Measurements from ENCODE around the gene POLR2F.

DNA sequence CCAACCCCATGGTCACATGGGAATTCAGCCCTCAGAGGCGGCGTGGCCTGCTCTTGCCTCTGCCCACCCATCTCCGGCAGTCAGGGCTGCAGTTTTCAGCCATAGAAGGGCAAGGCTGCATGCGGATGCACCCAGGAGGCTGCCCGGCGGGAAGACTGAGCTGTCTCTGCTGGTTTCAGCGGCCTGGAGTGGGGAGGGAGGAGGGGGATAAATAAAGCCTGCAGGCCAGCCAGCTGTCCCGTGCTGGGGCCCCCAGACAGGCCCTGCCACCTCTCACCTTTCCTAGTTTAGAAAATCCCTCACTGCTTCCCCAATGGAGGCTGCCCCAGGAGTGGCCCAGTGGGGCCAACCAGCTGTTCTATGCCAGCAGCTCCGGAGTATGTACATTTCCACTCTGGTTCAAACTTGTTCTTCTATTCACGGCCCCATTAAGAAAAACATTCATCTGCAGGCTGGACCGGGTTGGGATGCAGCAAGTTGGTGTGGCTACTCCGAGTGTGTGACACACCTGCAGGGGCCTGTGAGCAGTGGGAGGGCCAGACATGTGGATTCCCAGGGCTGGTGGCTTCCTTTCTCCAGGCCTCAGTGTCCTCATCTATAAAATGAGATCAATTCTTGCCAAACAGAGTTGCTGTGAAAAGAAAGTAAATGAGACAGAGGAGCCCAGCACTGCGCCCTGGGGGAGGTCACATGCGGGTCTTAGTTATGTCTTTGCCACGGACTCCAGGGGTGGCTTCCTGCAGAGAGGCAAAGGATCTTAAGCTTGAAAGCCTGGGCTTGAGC is 42.4 kb upstream of the POLR2F start:
- TF ChIP-seq, protein P1, sequence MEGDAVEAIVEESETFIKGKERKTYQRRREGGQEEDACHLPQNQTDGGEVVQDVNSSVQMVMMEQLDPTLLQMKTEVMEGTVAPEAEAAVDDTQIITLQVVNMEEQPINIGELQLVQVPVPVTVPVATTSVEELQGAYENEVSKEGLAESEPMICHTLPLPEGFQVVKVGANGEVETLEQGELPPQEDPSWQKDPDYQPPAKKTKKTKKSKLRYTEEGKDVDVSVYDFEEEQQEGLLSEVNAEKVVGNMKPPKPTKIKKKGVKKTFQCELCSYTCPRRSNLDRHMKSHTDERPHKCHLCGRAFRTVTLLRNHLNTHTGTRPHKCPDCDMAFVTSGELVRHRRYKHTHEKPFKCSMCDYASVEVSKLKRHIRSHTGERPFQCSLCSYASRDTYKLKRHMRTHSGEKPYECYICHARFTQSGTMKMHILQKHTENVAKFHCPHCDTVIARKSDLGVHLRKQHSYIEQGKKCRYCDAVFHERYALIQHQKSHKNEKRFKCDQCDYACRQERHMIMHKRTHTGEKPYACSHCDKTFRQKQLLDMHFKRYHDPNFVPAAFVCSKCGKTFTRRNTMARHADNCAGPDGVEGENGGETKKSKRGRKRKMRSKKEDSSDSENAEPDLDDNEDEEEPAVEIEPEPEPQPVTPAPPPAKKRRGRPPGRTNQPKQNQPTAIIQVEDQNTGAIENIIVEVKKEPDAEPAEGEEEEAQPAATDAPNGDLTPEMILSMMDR (IDR thresholded peaks at IDR 0.05): no peak
- TF ChIP-seq POLR2A (IDR thresholded peaks at IDR 0.05): no peak
